HG03439 (cell line): ENCODE measurements around the gene COL4A1.

Experiments used
- ATAC-seq: cut with Tn5 transposase; IDR thresholded peaks from one replicate; pipeline ENCODE4 v1.9.1; 2021; ENCODE audit warnings: mild to moderate bottlenecking, moderate library complexity; ENCODE audit not compliant: unreplicated experiment

COL4A1 gene

DNA sequence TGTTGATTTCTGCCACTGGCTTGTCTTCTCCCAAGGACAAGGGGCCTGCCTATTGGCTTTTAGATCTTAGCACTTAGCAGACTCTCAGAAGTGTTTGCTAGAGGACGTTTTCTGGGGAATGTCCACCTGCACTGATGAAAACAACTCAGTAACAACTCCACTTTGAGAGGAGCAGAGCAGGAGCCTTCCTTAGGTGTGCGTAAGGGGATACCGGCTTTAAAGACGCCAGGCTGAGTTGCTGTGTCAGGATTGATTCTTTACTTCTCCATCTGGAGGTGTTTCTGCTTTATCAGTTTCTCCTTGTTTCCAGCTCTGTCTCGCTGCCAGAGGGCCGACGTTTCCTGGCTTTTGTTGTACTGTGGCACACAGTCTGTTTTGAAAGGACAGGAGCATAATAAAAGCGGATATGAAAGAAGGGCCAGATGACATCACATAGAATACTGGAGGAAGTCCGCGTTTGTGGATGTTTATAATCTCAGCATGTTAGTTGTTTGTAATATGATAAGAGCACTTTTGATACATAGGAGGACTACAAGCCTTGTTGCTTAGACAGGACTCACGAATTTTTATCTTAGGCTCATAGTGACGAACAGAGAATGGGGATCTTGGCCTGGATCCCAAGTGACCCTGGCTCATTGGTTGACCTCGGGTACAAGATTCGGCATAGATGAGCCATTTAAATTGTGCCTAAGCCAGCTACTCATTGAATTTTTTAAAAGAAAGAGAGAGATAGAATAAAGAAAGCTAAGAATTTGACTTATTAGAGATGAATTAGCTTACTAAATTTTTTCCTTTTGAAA, 34.7 kb upstream of the COL4A1 start:
- no peak for ATAC-seq

GRCh38 chr13:110340812-110341444, 34.0 kb upstream of the COL4A1 start:
- ATAC-seq, result no peak

GRCh38 chr13:110339975-110340550, 33.1 kb upstream of the COL4A1 start:
- ATAC-seq, result no peak

DNA sequence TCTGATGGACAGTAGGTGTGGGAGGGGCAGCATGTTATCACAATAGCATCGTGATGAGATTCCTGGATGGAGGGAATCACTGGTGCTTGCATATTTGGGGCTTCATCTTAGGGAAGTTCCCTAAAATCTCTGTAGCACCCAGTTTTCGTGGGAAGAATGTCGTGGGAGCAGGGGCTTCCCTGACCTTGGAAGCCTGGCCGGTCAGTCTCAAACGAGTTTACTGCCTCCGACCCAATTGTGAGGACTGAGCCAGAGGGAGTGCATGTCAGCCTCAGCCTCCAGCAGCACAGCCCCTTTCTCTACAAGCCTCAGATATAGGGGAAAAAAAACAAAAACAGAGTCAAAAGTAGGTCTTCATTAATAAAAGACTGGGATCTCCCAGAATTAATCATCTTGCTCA, 32.3 kb upstream of the COL4A1 start:
- ATAC-seq, result no peak

- ATAC-seq, result no peak
These were observed 31.6 kb upstream of the COL4A1 start for GRCh38 chr13:110338441-110339101.

- ATAC-seq, result no peak
These were observed 30.3 kb upstream of the COL4A1 start for GRCh38 chr13:110337247-110337646.

DNA sequence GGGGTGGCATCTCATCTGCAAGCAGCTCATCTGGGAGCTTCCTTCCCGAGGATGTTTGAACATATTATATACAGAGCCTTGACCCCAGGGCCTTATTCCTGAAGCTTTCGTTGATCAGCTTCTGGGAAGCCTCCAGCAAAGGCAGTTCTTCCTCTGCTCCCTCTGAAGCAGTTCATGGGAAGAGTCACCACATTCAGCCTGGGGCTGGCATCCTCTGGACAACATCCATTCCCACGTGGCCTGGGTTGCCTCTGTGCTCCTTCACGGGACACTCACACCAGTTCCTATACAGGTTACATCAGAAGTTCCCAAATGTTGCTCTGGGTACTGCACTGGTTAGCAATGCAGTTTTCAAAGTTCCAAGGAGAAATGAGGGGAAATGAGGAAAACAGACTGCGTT, 29.7 kb upstream of the COL4A1 start:
- ATAC-seq, result no peak

DNA sequence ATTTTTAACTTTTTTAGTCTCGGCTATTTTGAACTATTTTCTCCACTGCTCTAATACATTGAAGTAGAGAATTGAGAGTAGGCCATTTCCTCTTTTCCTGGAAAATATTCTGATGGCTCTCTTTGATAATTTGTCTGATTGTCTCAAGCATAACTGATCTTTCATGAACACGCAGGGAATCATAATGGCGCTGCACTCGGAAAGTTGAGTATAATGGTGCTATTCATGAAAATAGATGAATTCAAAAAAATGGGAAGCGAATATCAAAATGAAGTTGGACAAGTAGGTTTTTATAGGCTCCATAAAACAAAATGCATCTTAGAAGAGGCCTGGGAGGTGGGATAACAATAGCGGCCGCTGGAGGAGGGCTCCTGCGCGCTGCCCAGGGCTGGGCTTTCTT, 29.2 kb upstream of the COL4A1 start:
- no peak for ATAC-seq

DNA sequence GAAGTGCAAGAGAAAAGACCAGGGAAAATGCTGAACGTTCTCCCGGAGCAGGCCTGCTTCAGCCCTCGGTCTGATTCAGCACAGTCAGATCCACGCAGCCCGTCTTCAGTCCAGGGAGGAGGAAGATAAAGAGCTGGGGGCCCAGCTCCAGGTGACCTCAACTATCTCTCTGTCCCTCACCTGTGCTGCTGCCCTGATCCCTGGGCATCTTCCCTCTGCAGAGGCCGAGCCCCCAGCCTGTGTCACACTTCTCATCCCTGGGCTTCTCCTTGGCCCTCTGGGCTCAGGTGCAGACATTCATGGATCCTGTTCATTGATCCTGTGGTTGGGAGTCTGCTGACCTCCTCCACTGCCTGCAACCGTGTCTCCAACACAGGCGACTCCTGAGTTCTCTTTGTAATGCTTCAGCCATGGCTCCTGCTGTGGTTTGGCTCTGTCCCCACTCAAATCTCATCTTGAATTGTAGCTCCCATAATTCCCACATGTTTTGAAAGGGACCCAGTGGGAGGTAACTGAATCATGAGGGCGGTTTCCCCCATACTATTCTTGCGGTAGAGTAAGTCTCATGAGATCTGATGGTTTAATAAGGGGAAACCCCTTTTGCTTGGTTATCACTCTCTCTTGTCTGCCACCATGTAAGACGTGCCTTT, 28.0 kb upstream of the COL4A1 start:
- no peak for ATAC-seq

DNA sequence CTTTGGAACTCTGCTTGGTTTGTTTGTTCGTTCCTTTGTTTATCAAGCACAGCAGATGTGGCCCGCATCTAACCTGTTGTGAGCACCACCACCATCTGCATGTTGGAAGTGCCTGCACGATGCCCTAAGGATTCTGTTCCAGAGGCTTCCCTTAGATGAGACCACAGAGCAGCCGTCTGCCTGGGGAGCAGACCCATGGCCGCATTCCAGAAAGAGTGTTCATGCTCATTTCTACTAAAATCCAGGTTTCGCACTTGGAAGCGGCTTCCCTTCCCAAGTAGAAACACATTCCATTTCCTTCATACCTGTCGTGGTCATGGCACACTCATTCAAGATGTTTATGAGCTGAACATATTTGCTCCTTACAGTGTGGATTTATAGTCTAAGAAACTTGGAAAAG, 27.3 kb upstream of the COL4A1 start:
- ATAC-seq, result no peak

DNA sequence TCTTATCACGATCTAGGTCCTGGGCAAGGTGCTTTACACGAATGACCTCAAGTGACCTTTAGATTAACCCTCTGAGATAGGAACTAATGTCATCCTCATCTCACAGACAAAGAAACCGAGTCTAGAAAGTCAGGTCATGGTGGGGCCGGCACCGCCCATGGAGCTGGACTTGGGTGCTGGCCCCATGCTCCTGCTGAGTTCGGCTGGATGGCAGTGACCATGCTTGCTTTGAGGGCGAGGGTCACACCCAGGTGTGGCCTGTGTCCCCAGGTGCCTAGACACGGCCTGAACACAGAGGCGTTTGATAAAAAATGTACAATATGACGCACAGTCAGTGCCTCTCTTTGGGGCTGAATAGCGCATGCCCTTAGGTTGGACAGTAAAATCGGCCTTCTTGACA, 26.9 kb upstream of the COL4A1 start:
- no peak for ATAC-seq

- ATAC-seq, result no peak
These were observed 25.8 kb upstream of the COL4A1 start for GRCh38 chr13:110332750-110333149.

GRCh38 chr13:110331362-110331761, 24.4 kb upstream of the COL4A1 start:
- ATAC-seq, result no peak

- no peak for ATAC-seq
These were observed 23.6 kb upstream of the COL4A1 start for GRCh38 chr13:110330491-110331011.

- no peak for ATAC-seq
These were observed 23.0 kb upstream of the COL4A1 start for GRCh38 chr13:110329798-110330461.

GRCh38 chr13:110329258-110329657, 22.3 kb upstream of the COL4A1 start:
- no peak for ATAC-seq

DNA sequence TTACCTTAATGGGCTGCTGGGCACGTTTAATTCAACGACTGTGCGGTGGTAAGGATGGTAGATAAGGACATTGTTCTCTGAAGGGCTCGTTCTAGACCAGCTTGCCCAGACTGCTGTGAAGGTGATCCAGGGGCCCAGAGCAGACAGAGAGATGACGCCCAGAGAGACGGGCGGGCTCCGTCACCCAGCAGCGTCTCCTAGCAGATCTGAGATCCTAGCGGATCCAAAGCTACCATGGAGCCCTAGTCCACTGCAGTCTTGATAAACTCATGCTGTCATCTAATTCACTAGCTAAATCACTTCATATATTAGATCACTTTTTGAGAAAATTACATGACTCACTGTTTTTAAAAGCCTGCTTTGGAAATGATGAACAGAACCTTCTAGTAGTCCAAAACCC, 21.6 kb upstream of the COL4A1 start:
- no peak for ATAC-seq

DNA sequence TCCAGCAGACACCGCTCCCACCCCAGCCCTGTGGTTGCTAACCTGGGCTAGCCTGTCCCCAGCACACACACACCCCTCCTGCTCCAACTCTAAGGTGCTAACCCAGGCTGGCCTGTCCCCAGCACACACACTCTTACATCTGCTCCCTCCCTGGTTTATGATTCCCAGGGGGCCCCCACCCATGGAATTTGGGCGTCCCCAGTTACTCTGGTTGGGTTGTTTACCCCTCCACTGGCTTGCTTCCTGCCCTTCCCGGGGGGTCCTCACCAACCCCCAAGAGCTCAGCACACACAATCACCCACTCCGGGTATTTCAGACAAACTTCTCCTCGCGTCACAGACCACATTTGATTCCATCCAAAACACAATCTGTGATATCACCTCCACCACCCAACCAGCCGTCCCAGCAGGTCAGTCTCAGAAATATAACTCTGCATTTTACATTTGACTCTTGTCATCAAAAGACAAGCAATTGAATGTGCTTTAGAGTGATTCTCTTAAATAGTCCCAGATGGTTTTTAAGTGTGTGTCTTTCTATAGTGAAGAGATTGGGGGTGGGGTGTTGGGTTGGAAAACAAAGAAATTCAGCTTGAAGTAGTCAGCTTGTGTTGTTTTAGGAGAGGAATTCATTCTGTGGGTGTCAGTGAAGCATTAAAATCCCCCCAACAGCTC, 20.2 kb upstream of the COL4A1 start:
- no peak for ATAC-seq

DNA sequence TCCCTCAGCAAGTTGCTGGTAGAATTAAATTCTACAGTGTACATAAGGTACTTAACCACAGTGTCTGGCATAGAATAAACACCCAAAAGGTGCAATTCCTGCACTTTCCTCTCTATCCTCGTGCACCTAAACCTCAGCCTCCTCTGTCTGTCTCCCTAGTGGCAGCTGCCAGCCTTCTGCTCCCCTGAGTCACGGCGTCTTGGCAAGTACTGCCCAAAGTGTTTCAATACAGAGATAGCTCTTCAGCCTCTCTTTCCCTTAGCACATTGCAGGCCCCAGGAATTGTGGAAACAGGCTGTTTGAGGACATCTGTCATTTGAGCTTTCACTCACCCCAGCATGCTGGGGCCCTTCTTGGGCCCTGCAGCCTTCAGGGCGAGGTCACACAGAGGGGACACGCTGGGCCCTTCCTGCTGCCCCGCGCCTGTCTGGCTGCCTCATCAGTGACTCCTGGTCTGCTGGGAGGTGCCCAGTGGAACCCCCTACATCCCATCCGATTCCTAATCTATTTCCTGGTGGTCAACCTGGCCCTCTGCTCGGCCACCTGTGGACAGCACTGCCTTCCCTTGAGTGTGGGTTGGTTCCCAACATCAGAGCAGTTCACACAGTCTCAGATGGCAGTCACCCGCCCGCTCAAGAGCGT, 19.4 kb upstream of the COL4A1 start:
- no peak for ATAC-seq
